GM18505 (cell line): ENCODE results near the gene METTL9.
"Not testable (repeated sequence)": the region's sequence is repeated elsewhere in the genome, so short reads cannot be mapped to it uniquely, and the experiment has no call there.

Experiments
- ATAC-seq: cut with Tn5 transposase; IDR thresholded peaks from one replicate; pipeline ENCODE4 v1.9.1; 2021; ENCODE audit not compliant: unreplicated experiment
- POLR2A ChIP-seq: IDR thresholded peaks from 4 replicates; pipeline ENCODE4 v1.6.1; 2011; ENCODE audit warnings: borderline replicate concordance; ENCODE audit not compliant: insufficient read depth, insufficient read length; ENCODE audit errors: extremely low read depth

The METTL9 gene

DNA sequence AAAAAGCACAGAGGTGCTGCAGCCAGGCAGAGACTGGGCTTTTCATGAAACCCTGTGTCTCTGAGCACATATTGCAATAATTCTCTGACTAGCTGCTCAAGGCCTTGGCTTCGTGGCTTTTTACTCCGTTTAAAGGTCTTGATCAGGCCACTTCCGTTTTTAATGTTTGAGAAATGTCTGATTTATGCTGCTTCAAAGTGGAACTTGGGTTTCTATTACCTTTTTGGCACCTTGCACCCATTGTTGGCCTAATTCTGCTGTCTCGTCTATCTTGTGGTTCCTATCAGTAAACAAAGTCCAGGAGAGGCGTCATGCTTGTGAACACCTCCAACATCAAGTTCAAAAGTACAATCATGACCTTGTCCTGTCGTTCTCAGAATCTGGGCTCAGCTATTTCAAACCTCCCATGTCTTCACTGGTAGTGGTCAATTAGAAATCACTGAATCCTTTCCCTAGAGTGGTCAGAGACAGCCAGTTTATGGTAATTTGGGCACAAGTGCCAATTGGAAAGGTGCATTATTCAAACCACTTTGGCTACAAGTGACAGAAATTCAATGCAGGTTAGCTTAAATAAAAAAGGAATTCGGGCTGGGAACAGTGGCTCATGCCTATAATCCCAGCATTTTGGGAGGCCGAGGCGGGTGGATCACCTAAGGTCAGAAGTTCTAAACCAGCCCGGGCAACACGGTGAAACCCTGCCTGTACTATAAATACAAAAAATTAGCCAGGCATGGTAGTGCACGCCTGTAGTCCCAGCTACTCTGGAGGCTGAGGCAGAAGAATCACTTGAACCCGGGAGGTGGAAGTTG lies 33.3 kb upstream of the METTL9 start:
- ATAC-seq = no peak
- no peak for TF ChIP-seq POLR2A

GRCh38 chr16:21566891-21567414 lies 32.4 kb upstream of the METTL9 start:
- no peak for ATAC-seq
- TF ChIP-seq POLR2A = no peak

- not testable (repeated sequence) for ATAC-seq
These were observed 31.9 kb upstream of the METTL9 start for GRCh38 chr16:21567496-21567895.

- TF ChIP-seq POLR2A = no peak
- no peak for ATAC-seq
These were observed 30.7 kb upstream of the METTL9 start for GRCh38 chr16:21568502-21569189.

DNA sequence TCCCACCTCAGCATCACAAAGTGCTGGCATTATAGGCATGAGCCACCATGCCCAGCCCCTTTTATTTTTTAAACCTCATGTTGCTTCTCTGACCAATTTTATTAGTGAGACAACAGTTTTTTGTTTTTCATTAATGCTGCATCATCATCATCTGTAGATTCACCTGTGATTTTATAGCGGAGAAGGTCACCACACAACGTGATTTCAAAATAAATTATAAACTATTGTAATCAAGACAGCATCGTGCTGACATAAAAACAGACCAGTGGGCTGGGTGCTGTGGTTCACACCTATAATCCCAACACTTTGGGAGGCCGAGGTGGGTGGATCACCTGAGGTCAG lies 28.7 kb upstream of the METTL9 start:
- no peak for ATAC-seq
- no peak for TF ChIP-seq POLR2A

DNA sequence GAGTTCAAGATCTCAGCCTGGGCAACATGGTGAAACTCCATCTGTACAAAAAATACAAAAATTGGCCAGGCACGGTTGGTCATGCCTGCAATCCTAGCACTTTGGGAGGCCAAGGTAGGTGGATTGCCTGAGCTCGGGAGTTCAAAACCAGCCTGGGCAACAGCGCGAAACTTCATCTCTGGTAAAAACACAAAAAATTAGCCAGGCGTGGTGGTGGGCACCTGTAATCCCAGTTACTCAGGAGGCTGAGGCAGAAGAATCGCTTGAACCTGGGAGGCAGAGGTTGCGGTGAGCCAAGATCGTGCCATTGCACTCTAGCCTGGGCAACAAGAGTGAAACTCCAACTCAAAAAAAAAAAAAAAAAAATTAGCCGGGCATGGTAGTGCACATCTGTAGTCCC lies 25.9 kb upstream of the METTL9 start:
- not testable (repeated sequence) for ATAC-seq

DNA sequence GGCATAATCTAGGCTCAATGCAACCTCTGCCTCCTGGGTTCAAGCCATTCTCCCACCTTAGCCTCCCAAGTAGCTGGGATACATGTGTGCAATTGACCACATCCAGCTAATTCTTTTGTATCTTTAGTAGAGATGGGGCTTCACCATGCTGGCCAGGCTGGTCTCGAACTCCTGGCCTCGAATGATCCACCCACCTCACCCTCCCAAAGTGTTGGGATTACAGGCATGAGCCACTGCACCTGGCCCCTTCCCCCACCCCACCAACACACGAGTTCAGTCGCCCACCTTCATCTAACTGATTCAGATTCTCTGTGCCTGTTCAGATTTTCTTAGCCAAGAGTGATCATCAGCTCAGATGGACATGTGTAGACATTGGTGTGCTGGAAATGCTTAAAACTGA lies 25.0 kb upstream of the METTL9 start:
- no peak for ATAC-seq
- TF ChIP-seq POLR2A = no peak

DNA sequence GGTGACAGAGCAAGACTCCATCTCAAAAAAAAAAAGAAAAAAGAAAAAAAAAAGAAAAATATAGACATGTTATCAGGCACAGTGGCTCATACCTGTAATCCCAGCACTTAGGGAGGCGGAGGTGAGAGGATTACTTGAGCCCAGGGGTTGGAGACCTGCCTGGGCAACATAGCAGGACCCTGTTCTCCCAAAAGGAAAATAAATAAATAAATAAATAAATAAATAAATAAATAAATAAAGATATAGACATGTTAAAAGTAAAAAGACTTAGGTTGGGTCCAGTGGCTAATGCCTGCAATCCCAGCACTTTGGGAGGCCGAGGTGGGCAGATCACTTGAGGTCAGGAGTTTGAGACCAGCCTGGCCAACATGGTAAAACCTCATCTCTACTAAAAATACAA lies 23.1 kb upstream of the METTL9 start:
- not testable (repeated sequence) for ATAC-seq

DNA sequence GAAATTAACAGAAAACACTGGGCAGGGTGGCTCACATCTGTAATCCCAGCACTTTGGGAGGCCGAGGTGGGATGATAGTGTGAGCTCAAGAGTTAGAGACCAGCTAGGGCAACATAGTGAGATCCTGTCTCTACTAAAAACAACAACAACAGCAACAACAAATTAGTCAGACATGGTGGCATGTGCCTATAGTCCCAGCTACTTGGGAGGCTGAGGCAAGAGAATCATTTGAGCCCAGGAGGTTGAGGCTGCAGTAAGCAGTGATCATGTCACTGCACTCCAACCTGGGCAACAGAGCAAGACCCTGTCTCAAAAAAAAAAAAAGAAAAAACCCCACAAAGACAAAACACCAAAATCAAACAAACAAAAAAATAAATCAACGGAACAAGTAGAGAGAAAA lies 21.9 kb upstream of the METTL9 start:
- ATAC-seq = not testable (repeated sequence)

DNA sequence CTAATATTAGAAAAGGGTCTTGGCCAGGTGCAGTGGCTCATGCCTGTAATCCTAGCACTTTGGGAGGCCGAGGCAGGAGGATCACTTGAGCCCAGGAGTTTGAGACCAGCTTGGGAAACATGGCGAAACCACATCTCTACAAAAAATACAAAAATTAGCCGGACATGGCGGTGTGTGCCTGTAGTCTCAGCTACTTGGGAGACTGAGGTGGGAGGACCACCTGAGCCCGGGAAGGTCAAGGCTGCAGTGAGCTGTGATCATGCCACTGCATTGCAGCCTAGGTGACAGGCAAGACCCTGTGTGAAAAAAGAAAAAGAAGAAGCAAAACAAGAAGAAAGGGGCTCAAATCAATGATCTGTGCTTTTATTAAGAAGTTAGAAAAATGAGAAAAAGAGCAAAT lies 21.1 kb upstream of the METTL9 start:
- not testable (repeated sequence) for ATAC-seq

GRCh38 chr16:21580131-21580530 lies 19.2 kb upstream of the METTL9 start:
- ATAC-seq = not testable (repeated sequence)

DNA sequence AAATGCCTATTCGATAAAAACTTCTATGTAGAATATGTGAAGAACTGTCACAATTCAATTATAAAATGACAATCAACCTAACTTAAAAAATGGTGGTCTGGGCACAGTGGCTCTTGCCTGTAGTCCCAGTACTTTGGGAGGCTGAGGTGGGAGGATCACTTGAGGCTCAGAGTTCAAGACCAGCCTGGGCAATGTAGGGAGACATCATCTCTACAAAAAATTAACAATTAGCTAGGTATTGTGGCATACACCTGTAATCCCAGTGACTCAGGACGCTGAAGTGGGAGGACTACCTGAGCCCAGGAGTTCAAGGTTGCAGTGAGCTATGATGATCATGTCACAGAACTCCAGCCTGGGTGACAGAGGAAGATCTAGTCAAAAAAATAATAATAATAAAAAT lies 18.6 kb upstream of the METTL9 start:
- ATAC-seq = no peak
- TF ChIP-seq POLR2A = no peak

- no peak for TF ChIP-seq POLR2A
- no peak for ATAC-seq
These were observed 14.6 kb upstream of the METTL9 start for GRCh38 chr16:21584817-21585216.

GRCh38 chr16:21588593-21588992 lies 10.8 kb upstream of the METTL9 start:
- ATAC-seq = not testable (repeated sequence)

- TF ChIP-seq POLR2A = no peak
- no peak for ATAC-seq
These were observed 9.8 kb upstream of the METTL9 start for GRCh38 chr16:21589551-21589950.
